Liver (tissue), 9 donors: ENCODE measurements around the gene ITGB7. TPM values are rescaled to one million over a fixed set of nuclear protein-coding genes. Genes with fewer than 3 reads are reported as not detected.

ENCODE experiments used
- DNase-seq: peaks from one replicate; pipeline ENCODE4 v3.0.0-alpha.2; 2017; ENCODE audit warnings: low spot score
- H3K27ac ChIP-seq, 2 donors: one replicate each; pipeline ENCODE4 v1.7.0; 2013; ENCODE audit warnings: inconsistent platforms in 2 of 2, low read length in 2 of 2, control low read depth in 1 of 2, low read depth in 1 of 2, mild to moderate bottlenecking in 1 of 2
- H3K27me3 ChIP-seq, 4 donors: one replicate each; pipeline versions ENCODE4 v1.6.1 to v1.7.0; 2013; ENCODE audit warnings: low read length in 3 of 4, inconsistent platforms in 1 of 4, mild to moderate bottlenecking in 1 of 4, moderate library complexity in 1 of 4; ENCODE audit not compliant: control insufficient read depth in 4 of 4, insufficient read depth in 4 of 4
- H3K36me3 ChIP-seq, 4 donors: one replicate each; pipeline versions ENCODE4 v1.6.1 to v1.7.0; 2013; ENCODE audit warnings: low read length in 3 of 4, mild to moderate bottlenecking in 3 of 4, low read depth in 1 of 4, moderate library complexity in 1 of 4; ENCODE audit not compliant: control insufficient read depth in 4 of 4, insufficient read depth in 3 of 4
- H3K4me1 ChIP-seq, 4 donors: one replicate each; pipeline versions ENCODE4 v1.6.1 to v1.7.0; 2013; ENCODE audit warnings: low read length in 3 of 4, mild to moderate bottlenecking in 3 of 4, moderate library complexity in 1 of 4; ENCODE audit not compliant: control insufficient read depth in 4 of 4, insufficient read depth in 4 of 4
- H3K4me3 ChIP-seq, 3 donors: one replicate each; pipeline versions ENCODE4 v1.6.1 to v1.7.0; 2013; ENCODE audit warnings: low read length in 3 of 3, control low read depth in 1 of 3, low read depth in 1 of 3, mild to moderate bottlenecking in 1 of 3
- H3K9ac ChIP-seq, 2 donors: one replicate each; pipeline ENCODE4 v1.7.0; 2013; ENCODE audit warnings: low read length in 2 of 2, mild to moderate bottlenecking in 2 of 2, moderate library complexity in 2 of 2, control low read depth in 1 of 2, low read depth in 1 of 2
- H3K9me3 ChIP-seq, 4 donors: one replicate each; pipeline versions ENCODE4 v1.6.1 to v1.7.0; 2013; ENCODE audit warnings: low read length in 3 of 4; ENCODE audit not compliant: control insufficient read depth in 4 of 4
- EGR1 ChIP-seq, 2 donors: IDR thresholded peaks; 2 replicates each; pipeline ENCODE4 v1.6.1; 2016 to 2018; ENCODE audit warnings: antibody characterized with exemption in 2 of 2, low read depth in 2 of 2
- FOXA1 ChIP-seq: IDR thresholded peaks from 2 replicates; pipeline ENCODE4 v1.6.1; 2016; ENCODE audit warnings: antibody characterized with exemption
- FOXA2 ChIP-seq: IDR thresholded peaks from 2 replicates; pipeline ENCODE4 v1.6.1; 2016; ENCODE audit warnings: antibody characterized with exemption
- GABPA ChIP-seq, 2 donors: IDR thresholded peaks in 1 of 2; conservative IDR thresholded peaks in 1 of 2; 2 replicates each; pipeline ENCODE4 v1.6.1; 2016; ENCODE audit warnings: antibody characterized with exemption in 2 of 2, mild to moderate bottlenecking in 1 of 2, moderate library complexity in 1 of 2
- HNF4A ChIP-seq, 2 donors: conservative IDR thresholded peaks; 2 replicates each; pipeline ENCODE4 v1.6.1; 2016; ENCODE audit warnings: antibody characterized with exemption in 2 of 2, mild to moderate bottlenecking in 2 of 2
- JUND ChIP-seq, 2 donors: IDR thresholded peaks; 2 replicates each; pipeline ENCODE4 v1.6.1; 2016; ENCODE audit warnings: antibody characterized with exemption in 2 of 2
- NR2F2 ChIP-seq: IDR thresholded peaks from 2 replicates; pipeline ENCODE4 v1.6.1; 2016; ENCODE audit warnings: antibody characterized with exemption
- RAD21 ChIP-seq, 2 donors: IDR thresholded peaks; 2 replicates each; pipeline ENCODE4 v1.6.1; 2016; ENCODE audit warnings: antibody characterized with exemption in 2 of 2, mild to moderate bottlenecking in 2 of 2
- RXRA ChIP-seq, 2 donors: IDR thresholded peaks; 2 replicates each; pipeline ENCODE4 v1.6.1; 2017 to 2018; ENCODE audit warnings: antibody characterized with exemption in 2 of 2, mild to moderate bottlenecking in 1 of 2
- TAF1 ChIP-seq: conservative IDR thresholded peaks from 2 replicates; pipeline ENCODE4 v1.6.1; 2016; ENCODE audit warnings: antibody characterized with exemption, mild to moderate bottlenecking
- WGBS: extraction: QIAGEN DNeasy Blood & Tissue Kit; methylation state at CpG from one replicate; pipeline ENCODE4 v1.1.7; 2013; 5-methylcytosine and 5-hydroxymethylcytosine counted together
- polyA plus RNA-seq, 2 donors: library from polyadenylated mRNA; stranded (reverse) in 1 of 2; unstranded in 1 of 2; fragments of 200-250 nt in 1 of 2; fragments of >200 nt in 1 of 2; fragmentation: Nextera tagmentation in 1 of 2; extraction: Ambion mirVana in 1 of 2; gene quantifications; one replicate each; pipeline versions ENCODE4 v1.2.1 to v1.2.3, GENCODE V29; 2013 to 2015
- total RNA-seq, 2 donors: library from RNA; depleted of rRNA; stranded (reverse); fragments of >200 nt; gene quantifications; one replicate each; pipeline ENCODE4 v1.2.3, GENCODE V29; 2014
- TF ChIP-seq, protein P1 (sequence below): IDR thresholded peaks from 2 replicates; pipeline ENCODE4 v1.6.1; 2016; ENCODE audit warnings: antibody characterized with exemption
- TF ChIP-seq, protein P2 (sequence below): fragments of 150-350 bp; IDR thresholded peaks from 2 replicates; pipeline ENCODE4 v1.5.1; 2017; ENCODE audit warnings: improper control_type of control experiment, low read depth, low read length; ENCODE audit not compliant: missing input control
- TF ChIP-seq, protein P3 (sequence below): IDR thresholded peaks from 2 replicates; pipeline ENCODE4 v1.6.1; 2016; ENCODE audit warnings: antibody characterized with exemption
- TF ChIP-seq, protein P4 (sequence below): IDR thresholded peaks from 2 replicates; pipeline ENCODE4 v1.6.1; 2016; ENCODE audit warnings: antibody characterized with exemption
- TF ChIP-seq, protein P5 (sequence below): IDR thresholded peaks from 2 replicates; pipeline ENCODE4 v1.6.1; 2016; ENCODE audit warnings: antibody characterized with exemption, mild to moderate bottlenecking
- donor health status: healthy.
- donor health status: healthy.
- donor health status: healthy.
- donor health status: healthy.
- donor health status: healthy.

ITGB7 gene
- total and polyA plus RNA-seq, 4 donors, result 1.7 to 2.4 (median 2.1) TPM

DNA sequence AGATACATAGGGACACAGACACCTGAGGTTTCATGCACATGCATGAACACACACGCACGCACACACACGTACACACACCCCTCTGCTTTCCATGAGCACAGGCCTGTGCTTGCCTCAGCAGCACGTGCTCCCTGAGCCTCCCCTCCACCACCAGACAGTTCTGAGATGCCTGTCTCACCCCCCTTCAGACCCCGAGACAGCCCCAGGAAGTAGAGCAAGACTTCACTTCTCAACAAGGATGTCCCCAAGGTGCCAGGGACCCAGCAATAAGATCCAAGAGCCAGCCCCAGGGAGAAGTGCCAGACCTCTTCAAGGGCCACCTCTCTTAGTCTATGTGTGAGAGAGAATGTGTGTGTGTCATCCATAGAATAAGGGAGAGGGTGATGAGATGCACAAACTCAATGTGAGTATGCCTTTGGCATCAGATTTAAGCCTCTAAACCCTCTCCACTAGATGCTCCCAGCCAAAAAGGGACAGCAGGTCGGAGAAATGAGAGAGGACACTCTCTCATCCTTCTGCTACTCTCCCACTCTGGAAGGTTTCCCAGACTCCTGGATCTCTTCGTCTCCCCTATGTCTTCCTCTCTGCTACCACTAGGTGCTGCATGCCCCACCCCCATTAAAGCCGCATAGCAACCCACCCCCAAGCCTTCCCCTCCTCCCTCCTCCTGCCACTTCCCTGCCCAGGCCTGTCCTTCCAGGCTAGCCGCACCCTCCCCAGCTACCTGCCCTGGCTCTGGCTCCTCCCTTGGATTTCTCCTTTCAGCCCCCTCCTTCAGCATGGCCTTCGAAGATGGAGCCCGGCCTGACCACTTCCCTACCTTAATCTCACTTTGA lies 17.2 kb upstream of the ITGB7 start:
- Histone ChIP-seq H3K36me3 (no peaks in the 10 kb centered on the region), H3K9ac (no peak overlapping the region), H3K27me3 (no peaks in the 10 kb centered on the region), H3K4me1 (peaks cover 0 to 19% (median 10%) of the 10 kb centered on the region in 4 donors), H3K27ac (no peak overlapping the region), H3K9me3 (no peaks in the 10 kb centered on the region), H3K4me3 (no peak overlapping the region)
- WGBS, result 76% methylated on average over 11 of the region's 11 CpGs
- no peak for TF ChIP-seq TAF1
- TF ChIP-seq, protein P1, sequence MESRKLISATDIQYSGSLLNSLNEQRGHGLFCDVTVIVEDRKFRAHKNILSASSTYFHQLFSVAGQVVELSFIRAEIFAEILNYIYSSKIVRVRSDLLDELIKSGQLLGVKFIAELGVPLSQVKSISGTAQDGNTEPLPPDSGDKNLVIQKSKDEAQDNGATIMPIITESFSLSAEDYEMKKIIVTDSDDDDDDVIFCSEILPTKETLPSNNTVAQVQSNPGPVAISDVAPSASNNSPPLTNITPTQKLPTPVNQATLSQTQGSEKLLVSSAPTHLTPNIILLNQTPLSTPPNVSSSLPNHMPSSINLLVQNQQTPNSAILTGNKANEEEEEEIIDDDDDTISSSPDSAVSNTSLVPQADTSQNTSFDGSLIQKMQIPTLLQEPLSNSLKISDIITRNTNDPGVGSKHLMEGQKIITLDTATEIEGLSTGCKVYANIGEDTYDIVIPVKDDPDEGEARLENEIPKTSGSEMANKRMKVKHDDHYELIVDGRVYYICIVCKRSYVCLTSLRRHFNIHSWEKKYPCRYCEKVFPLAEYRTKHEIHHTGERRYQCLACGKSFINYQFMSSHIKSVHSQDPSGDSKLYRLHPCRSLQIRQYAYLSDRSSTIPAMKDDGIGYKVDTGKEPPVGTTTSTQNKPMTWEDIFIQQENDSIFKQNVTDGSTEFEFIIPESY, result no peak
- TF ChIP-seq, protein P2, sequence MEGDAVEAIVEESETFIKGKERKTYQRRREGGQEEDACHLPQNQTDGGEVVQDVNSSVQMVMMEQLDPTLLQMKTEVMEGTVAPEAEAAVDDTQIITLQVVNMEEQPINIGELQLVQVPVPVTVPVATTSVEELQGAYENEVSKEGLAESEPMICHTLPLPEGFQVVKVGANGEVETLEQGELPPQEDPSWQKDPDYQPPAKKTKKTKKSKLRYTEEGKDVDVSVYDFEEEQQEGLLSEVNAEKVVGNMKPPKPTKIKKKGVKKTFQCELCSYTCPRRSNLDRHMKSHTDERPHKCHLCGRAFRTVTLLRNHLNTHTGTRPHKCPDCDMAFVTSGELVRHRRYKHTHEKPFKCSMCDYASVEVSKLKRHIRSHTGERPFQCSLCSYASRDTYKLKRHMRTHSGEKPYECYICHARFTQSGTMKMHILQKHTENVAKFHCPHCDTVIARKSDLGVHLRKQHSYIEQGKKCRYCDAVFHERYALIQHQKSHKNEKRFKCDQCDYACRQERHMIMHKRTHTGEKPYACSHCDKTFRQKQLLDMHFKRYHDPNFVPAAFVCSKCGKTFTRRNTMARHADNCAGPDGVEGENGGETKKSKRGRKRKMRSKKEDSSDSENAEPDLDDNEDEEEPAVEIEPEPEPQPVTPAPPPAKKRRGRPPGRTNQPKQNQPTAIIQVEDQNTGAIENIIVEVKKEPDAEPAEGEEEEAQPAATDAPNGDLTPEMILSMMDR, result no peak
- no peak for TF ChIP-seq JUND (IDR thresholded peaks at IDR 0.05)
- no peak for TF ChIP-seq GABPA (IDR thresholded peaks at IDR 0.05 in 1 of 2, conservative IDR thresholded peaks at IDR 0.05 in 1 of 2)
- no peak for TF ChIP-seq EGR1 (IDR thresholded peaks at IDR 0.05; ENCODE audit: low read depth in 2 of 2)
- TF ChIP-seq, protein P3, sequence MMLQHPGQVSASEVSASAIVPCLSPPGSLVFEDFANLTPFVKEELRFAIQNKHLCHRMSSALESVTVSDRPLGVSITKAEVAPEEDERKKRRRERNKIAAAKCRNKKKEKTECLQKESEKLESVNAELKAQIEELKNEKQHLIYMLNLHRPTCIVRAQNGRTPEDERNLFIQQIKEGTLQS, result no peak
- no peak for TF ChIP-seq RAD21 (IDR thresholded peaks at IDR 0.05)
- TF ChIP-seq NR2F2, result no peak
- DNase-seq, result no peak

DNA sequence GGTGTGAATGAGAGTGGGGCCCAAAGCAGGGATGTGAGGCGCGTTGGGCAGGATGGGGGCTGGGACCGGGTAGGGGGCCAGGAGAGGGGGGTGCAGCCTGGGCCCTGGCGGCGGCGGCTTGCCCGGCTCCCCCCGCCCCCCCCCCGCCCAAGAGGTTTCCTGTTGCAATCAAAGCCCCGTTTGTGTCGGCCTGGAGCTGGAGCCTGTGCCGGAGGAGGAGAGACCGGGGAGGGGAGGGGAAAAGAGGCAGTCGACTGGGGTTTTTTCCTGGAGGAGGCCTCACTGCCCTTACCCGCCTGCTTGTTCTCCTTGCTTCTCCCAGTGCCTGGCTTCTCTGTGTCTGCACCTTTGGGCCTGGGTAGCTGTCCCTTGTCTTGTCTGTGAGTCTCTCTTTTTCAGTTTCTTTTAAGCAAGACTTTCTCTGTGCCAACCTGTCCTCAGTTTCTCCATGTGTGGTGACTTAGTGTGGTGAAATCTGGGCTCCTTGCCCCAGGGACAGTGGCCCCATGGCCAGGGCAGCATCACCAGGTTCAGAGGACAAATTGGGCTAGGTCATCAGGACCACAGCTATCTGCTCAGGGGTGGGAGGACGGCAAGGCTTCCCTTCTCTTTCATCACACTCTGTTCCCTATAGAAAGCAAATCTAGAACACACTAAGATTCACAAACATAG lies 16.5 kb upstream of the ITGB7 start:
- Histone ChIP-seq H3K4me1 (peaks cover 0 to 19% (median 10%) of the 10 kb centered on the region in 4 donors), H3K36me3 (no peaks in the 10 kb centered on the region), H3K27ac (no peak overlapping the region), H3K4me3 (no peak overlapping the region), H3K27me3 (no peaks in the 10 kb centered on the region), H3K9ac (no peak overlapping the region), H3K9me3 (no peaks in the 10 kb centered on the region)
- TF ChIP-seq RXRA (IDR thresholded peaks at IDR 0.05) (no peak), JUND (IDR thresholded peaks at IDR 0.05) (no peak), FOXA2 (no peak), EGR1 (IDR thresholded peaks at IDR 0.05; ENCODE audit: low read depth in 2 of 2) (no peak), HNF4A (conservative IDR thresholded peaks at IDR 0.05) (no peak), FOXA1 (no peak)
- TF ChIP-seq, protein P4, sequence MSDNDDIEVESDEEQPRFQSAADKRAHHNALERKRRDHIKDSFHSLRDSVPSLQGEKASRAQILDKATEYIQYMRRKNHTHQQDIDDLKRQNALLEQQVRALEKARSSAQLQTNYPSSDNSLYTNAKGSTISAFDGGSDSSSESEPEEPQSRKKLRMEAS, result no peak
- TF ChIP-seq, protein P5, sequence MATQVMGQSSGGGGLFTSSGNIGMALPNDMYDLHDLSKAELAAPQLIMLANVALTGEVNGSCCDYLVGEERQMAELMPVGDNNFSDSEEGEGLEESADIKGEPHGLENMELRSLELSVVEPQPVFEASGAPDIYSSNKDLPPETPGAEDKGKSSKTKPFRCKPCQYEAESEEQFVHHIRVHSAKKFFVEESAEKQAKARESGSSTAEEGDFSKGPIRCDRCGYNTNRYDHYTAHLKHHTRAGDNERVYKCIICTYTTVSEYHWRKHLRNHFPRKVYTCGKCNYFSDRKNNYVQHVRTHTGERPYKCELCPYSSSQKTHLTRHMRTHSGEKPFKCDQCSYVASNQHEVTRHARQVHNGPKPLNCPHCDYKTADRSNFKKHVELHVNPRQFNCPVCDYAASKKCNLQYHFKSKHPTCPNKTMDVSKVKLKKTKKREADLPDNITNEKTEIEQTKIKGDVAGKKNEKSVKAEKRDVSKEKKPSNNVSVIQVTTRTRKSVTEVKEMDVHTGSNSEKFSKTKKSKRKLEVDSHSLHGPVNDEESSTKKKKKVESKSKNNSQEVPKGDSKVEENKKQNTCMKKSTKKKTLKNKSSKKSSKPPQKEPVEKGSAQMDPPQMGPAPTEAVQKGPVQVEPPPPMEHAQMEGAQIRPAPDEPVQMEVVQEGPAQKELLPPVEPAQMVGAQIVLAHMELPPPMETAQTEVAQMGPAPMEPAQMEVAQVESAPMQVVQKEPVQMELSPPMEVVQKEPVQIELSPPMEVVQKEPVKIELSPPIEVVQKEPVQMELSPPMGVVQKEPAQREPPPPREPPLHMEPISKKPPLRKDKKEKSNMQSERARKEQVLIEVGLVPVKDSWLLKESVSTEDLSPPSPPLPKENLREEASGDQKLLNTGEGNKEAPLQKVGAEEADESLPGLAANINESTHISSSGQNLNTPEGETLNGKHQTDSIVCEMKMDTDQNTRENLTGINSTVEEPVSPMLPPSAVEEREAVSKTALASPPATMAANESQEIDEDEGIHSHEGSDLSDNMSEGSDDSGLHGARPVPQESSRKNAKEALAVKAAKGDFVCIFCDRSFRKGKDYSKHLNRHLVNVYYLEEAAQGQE, result no peak
- TF ChIP-seq, protein P1, result no peak
- TF ChIP-seq, protein P2, result no peak
- DNase-seq, result no peak
- 36% methylated on average over 16 of the region's 16 CpGs for WGBS
